Left lung (tissue), 10 donors: Measurements from ENCODE around the gene CATSPERB. TPM values are rescaled to one million over a fixed set of nuclear protein-coding genes. Genes with fewer than 3 reads are reported as not detected.

Source experiments
- ATAC-seq: fragments of 200-7000 bp; cut with Tn5 transposase; one replicate; pipeline ENCODE4 v1.9.1; 2020; ENCODE audit warnings: moderate library complexity
- DNase-seq, 4 donors: peaks; one replicate each; pipeline ENCODE4 v3.0.0-alpha.2; 2013 to 2020
- H3K27ac ChIP-seq, 2 donors: fragments of 200-600 bp; sonication (generic) in 1 of 2; one replicate each; pipeline versions ENCODE4 v1.5.0 to v1.8.0; 2020 to 2021
- H3K27me3 ChIP-seq, 2 donors: fragments of 200-600 bp; sonication (generic) in 1 of 2; one replicate each; pipeline versions ENCODE4 v1.5.0 to v1.8.0; 2020 to 2021
- H3K36me3 ChIP-seq, 2 donors: fragments of 200-600 bp; sonication (generic) in 1 of 2; one replicate each; pipeline versions ENCODE4 v1.5.0 to v1.8.0; 2020 to 2021
- H3K4me1 ChIP-seq, 2 donors: fragments of 200-600 bp; one replicate each; pipeline ENCODE4 v1.8.0; 2021
- H3K4me3 ChIP-seq, 2 donors: fragments of 200-600 bp; sonication (generic) in 1 of 2; one replicate each; pipeline versions ENCODE4 v1.5.0 to v1.8.0; 2020 to 2021; ENCODE audit warnings: mild to moderate bottlenecking in 1 of 2
- H3K9me3 ChIP-seq, 2 donors: fragments of 200-600 bp; sonication (generic) in 1 of 2; one replicate each; pipeline versions ENCODE4 v1.5.0 to v1.8.0; 2020 to 2021
- intact Hi-C, 2 donors: fragments of 100-400 bp; cut with DNase I; formaldehyde crosslinking; loops; one replicate each; pipeline versions ENCODE4 v1.11.2 to v1.14.2; 2022
- polyA plus RNA-seq, 6 donors: library from polyadenylated mRNA; unstranded; fragments of 120-200 nt; gene quantifications; one replicate each; pipeline ENCODE4 v1.2.1, GENCODE V29; 2013; ENCODE audit not compliant: insufficient read length in 6 of 6
- total RNA-seq, 2 donors: library from RNA; stranded (reverse); fragmentation: NEBNext Ultra II Directional; extraction: Animal tissue kit (Norgen Biotek cat#: 25700); gene quantifications; one replicate each; pipeline ENCODE4 v1.2.1, GENCODE V29; 2021
- TF ChIP-seq, protein P1 (sequence below), 2 donors: fragments of 200-600 bp; sonication (generic) in 1 of 2; IDR thresholded peaks; one replicate each; pipeline versions ENCODE4 v1.5.0 to v1.8.0; 2021; ENCODE audit warnings: antibody characterized with exemption in 2 of 2
- donor health status: DM: no; HTN: yes; CAD: no.
- donor health status: DM: no; HTN: no; CAD: no.

CATSPERB gene
- total and polyA plus RNA-seq, 8 donors: 0.83 to 3.6 (median 1.6) TPM

- DNase-seq (no peak), ATAC-seq (no peak)
- Histone ChIP-seq H3K4me1 (peaks cover 0 to 5% of the 10 kb centered on the region in 2 donors), H3K9me3 (no peaks in the 10 kb centered on the region), H3K4me3 (no peak overlapping the region), H3K36me3 (no peaks in the 10 kb centered on the region), H3K27ac (no peak overlapping the region), H3K27me3 (no peaks in the 10 kb centered on the region)
- intact Hi-C loops: no loop called here
- TF ChIP-seq, protein P1, sequence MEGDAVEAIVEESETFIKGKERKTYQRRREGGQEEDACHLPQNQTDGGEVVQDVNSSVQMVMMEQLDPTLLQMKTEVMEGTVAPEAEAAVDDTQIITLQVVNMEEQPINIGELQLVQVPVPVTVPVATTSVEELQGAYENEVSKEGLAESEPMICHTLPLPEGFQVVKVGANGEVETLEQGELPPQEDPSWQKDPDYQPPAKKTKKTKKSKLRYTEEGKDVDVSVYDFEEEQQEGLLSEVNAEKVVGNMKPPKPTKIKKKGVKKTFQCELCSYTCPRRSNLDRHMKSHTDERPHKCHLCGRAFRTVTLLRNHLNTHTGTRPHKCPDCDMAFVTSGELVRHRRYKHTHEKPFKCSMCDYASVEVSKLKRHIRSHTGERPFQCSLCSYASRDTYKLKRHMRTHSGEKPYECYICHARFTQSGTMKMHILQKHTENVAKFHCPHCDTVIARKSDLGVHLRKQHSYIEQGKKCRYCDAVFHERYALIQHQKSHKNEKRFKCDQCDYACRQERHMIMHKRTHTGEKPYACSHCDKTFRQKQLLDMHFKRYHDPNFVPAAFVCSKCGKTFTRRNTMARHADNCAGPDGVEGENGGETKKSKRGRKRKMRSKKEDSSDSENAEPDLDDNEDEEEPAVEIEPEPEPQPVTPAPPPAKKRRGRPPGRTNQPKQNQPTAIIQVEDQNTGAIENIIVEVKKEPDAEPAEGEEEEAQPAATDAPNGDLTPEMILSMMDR (IDR thresholded peaks at IDR 0.05): no peak
Observed at GRCh38 chr14:91751719-91752118, 19.8 kb upstream of the CATSPERB start.

DNA sequence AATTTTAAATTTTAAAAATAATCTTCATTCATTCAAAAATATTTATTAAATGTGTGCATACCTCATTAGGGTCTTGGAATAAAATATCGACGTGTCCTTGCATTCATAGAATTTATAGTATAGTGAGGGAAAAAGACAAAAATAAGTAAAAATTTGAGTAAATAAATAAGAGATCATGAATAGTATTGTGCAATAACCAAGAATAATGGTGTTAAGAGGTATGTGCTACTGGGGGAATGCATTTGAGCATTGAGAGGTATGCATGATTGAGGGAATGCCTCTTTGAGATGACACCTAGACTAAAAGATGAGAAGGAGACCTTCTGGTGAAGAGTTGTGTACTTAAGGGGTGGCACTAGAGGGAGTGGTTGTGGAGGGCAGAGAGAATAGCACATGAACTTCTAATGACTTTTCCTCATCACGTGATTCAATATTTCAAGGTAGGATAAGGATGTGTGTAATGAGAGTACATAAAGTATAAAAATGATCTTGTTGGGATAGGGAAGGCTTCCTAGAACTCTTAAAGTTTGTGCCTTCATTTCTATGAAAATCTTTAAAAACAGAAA is 18.8 kb upstream of the CATSPERB start:
- H3K9me3 ChIP-seq: no peaks in the 10 kb centered on the region
- no peak overlapping the region for H3K27ac ChIP-seq
- intact Hi-C loops: no loop called here
- ATAC-seq: no peak
- DNase-seq: no peak
- H3K27me3 ChIP-seq: no peaks in the 10 kb centered on the region
- peaks cover 0 to 5% of the 10 kb centered on the region in 2 donors for H3K4me1 ChIP-seq
- H3K4me3 ChIP-seq: no peak overlapping the region
- TF ChIP-seq, protein P1 (IDR thresholded peaks at IDR 0.05): no peak
- no peaks in the 10 kb centered on the region for H3K36me3 ChIP-seq

GRCh38 chr14:91749868-91750267 is 18.0 kb upstream of the CATSPERB start:
- intact Hi-C loops: no loop called here
- no peaks in the 10 kb centered on the region for H3K27me3 ChIP-seq
- no peak for DNase-seq
- no peaks in the 10 kb centered on the region for H3K9me3 ChIP-seq
- no peak overlapping the region for H3K27ac ChIP-seq
- no peaks in the 10 kb centered on the region for H3K36me3 ChIP-seq
- H3K4me3 ChIP-seq: no peak overlapping the region
- TF ChIP-seq, protein P1 (IDR thresholded peaks at IDR 0.05): no peak
- ATAC-seq: no peak
- H3K4me1 ChIP-seq: peaks cover 0 to 5% of the 10 kb centered on the region in 2 donors

DNA sequence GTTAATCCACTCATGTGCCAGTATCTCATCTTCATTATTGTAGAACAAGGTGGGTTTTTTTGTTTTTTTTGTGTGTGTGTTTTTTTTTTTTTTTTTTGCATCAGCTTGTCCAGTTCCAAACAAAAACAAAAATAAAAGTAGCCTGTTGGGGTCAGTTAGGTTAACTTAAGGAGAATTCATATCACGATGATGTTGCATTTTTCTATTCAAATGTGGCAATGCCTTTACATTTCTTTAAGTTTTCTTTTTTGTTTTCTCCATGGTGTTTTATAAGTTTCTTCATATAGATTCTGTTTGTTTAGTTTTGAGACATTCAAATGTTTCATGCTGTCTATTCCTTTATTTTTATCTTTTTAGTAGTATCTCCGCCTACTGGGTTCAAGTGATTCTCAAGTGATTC is 16.2 kb upstream of the CATSPERB start:
- H3K36me3 ChIP-seq: no peaks in the 10 kb centered on the region
- intact Hi-C loops: no loop called here
- no peak overlapping the region for H3K27ac ChIP-seq
- TF ChIP-seq, protein P1 (IDR thresholded peaks at IDR 0.05): no peak
- no peaks in the 10 kb centered on the region for H3K27me3 ChIP-seq
- H3K4me1 ChIP-seq: no peaks in the 10 kb centered on the region
- H3K4me3 ChIP-seq: no peak overlapping the region
- no peaks in the 10 kb centered on the region for H3K9me3 ChIP-seq
- ATAC-seq: no peak
- no peak for DNase-seq

- Histone ChIP-seq H3K4me1 (no peaks in the 10 kb centered on the region), H3K36me3 (no peaks in the 10 kb centered on the region), H3K4me3 (no peak overlapping the region), H3K27ac (no peak overlapping the region), H3K9me3 (no peaks in the 10 kb centered on the region), H3K27me3 (no peaks in the 10 kb centered on the region)
- DNase-seq (no peak), ATAC-seq (no peak)
- TF ChIP-seq, protein P1 (IDR thresholded peaks at IDR 0.05): no peak
- intact Hi-C loops: no loop called here
Observed at GRCh38 chr14:91745344-91745743, 13.5 kb upstream of the CATSPERB start.
